Activated CD8-positive, alpha-beta memory T cell treated with anti-CD3 and anti-CD28 coated beads for 24 hours (primary cell): Measurements from ENCODE around the gene CCDC82.
"Not testable (repeated sequence)": the region's sequence is repeated elsewhere in the genome, so short reads cannot be mapped to it uniquely, and the experiment has no call there.

ENCODE experiments used
- DNase-seq: peaks from one replicate; pipeline ENCODE4 v3.0.0-alpha.2; 2020

CCDC82 gene

DNA sequence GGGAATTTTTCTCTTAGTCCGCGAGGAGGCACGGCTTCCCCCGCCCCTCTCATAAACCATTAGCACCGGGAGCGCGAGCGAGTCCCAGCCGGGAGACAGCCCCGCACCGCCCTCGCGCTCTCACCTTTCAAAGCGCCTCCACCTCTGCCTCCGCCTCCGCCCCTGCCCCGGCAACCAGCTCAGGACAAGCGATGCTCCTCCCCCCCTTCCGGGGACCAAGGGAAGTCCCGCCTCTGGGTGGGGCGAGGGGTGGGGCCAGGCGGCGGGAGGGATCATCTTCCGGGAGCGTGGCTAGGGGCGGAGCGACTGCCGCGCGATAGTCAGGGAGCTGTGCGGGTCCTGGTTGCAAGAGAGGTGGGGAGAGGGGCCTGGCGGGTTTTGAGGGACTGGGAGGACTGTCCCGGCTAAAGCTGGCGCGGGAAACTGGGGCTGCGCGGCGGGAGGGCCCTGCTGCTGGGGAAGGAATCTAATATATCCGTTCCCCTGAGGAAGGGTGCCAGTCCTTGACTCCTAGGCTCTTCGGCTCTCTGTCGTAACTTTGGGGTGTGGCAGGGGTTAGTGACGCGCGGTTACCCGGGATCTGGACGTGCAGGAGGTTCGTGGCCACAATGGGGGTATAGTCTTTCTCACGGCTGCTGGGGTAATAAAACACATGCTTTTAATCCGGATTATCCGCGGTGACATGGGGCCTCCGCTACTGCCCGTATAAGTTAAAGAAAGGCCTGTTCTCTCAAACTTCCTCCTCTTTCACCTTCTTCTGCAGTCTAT lies at the start of gene CCDC82, which contains the start of gene JRKL:
Gene CCDC82 (minus strand): TSS at position 193 of the 768 bp plus-strand sequence. CDS start 5,165 bp downstream, outside the sequence.
Gene JRKL (plus strand): TSS at position 294 of the 768 bp plus-strand sequence. CDS start 637 bp downstream, outside the sequence.
- DNase-seq: peak; percentile 100

GRCh38 chr11:96432654-96433053 lies 42.9 kb upstream of the CCDC82 start:
- not testable (repeated sequence) for DNase-seq

GRCh38 chr11:96430668-96431067 lies 41.0 kb upstream of the CCDC82 start:
- DNase-seq: no peak

GRCh38 chr11:96424693-96425092 lies 35.0 kb upstream of the CCDC82 start:
- no peak for DNase-seq

DNA sequence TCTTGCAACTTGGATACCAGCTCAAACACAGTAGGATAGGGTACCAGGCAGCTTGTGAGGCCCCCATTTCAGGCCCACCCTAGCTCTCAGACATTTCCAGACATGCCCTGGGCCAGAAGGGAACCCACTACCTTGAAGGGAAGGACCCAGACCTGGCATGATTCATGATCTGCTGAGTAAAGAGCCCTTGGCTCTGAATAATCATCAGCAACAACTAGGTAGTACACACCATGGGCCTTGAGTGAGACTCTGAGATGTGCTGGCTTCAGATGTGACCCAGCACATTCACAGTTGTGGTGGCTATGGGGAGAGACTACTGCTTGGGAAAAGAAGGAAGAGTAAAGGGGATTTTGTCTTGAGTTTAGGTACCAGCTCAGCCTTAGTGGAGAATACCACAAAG lies 23.7 kb upstream of the CCDC82 start:
- no peak for DNase-seq

DNA sequence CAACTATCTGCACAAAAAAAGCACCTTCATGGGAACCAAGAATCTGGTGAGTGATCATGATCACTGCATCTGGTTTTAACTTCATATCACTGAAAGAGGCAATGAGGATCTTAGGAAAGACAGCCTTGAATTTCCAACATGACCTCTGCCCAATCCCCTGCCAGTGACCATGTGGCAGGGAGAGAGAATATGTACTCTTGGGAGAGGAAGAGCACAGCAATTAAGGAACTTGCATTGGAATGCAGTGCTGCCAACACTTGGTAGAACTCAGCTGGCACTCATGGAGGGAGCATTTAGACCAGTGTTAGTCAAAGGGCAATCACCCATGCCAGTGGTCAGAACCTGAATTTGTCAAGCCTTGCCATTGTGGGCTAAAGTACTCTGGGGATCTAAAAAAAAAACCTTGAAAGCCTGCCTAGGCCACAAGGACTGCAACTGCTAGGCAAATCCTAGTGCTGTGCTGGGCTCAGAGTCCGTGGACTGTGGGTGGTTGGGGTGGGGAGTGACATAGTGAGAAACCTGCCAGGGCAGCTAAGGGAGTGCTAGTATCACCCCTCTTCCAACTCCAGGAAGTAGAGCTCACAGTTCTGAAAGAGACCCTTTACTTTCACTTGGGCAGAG lies 23.2 kb upstream of the CCDC82 start:
- no peak for DNase-seq

GRCh38 chr11:96411412-96411811 lies 21.7 kb upstream of the CCDC82 start:
- DNase-seq: not testable (repeated sequence)

GRCh38 chr11:96400697-96401096 lies 11.0 kb upstream of the CCDC82 start:
- no peak for DNase-seq

GRCh38 chr11:96397863-96398262 lies 8.2 kb upstream of the CCDC82 start:
- no peak for DNase-seq

- DNase-seq: no peak
Observed at GRCh38 chr11:96396637-96397036, 6.9 kb upstream of the CCDC82 start.

- no peak for DNase-seq
Observed at GRCh38 chr11:96394773-96395172, 5.1 kb upstream of the CCDC82 start.

- DNase-seq: no peak
Observed at GRCh38 chr11:96393753-96394348, 4.1 kb upstream of the CCDC82 start.

DNA sequence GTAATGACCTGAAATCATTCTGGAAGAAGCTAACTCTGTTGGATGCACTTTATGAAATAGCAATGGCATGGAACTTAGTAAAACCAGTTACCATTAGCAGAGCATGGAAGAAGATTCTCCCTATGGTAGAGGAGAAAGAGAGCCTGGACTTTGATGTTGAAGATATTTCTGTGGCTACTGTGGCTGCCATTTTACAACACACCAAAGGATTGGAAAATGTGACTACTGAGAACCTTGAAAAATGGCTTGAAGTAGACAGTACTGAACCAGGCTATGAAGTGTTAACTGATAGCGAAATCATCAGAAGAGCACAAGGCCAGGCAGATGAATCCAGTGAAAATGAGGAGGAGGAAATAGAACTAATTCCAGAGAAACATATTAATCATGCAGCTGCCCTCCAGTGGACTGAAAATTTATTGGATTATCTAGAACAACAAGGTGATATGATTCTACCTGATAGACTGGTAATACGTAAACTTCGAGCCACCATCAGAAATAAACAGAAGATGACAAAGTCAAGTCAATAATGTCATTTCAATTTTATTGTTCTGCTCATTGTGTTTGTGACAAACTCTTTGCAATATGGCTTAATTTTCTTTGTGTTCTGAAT lies 2.1 kb upstream of the CCDC82 start:
- DNase-seq: no peak

GRCh38 chr11:96390488-96390792 lies 728 bp upstream of the CCDC82 start:
- DNase-seq: no peak

- DNase-seq: no peak
Observed at GRCh38 chr11:96388891-96389719, 607 bp downstream of the CCDC82 start.

DNA sequence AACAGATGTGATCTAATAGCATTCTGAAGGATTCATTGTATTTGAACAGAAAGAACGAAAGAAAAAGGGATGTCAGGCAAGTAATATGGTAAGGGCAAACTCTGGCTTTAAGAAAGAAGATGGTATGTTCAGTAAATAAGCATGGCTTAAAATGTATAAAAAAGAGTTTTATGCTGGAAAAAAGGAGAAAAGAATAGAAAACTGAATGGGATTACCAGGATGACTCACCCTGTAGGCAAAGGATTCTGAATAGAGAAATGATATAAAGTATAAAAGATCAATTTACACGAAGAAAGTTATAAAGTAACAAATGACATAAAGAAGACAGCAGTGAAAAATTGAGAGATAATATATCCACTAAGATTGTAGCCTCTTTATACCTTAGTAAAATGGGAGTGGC lies 4.5 kb downstream of the CCDC82 start:
- no peak for DNase-seq

GRCh38 chr11:96384156-96384555 lies 5.6 kb downstream of the CCDC82 start:
- no peak for DNase-seq

GRCh38 chr11:96376796-96377195 lies 12.9 kb downstream of the CCDC82 start:
- no peak for DNase-seq

GRCh38 chr11:96373826-96374225 lies 15.9 kb downstream of the CCDC82 start:
- DNase-seq: no peak

- no peak for DNase-seq
Observed at GRCh38 chr11:96367342-96367741, 22.4 kb downstream of the CCDC82 start.

- DNase-seq: no peak
Observed at GRCh38 chr11:96366024-96366423, 23.7 kb downstream of the CCDC82 start.

DNA sequence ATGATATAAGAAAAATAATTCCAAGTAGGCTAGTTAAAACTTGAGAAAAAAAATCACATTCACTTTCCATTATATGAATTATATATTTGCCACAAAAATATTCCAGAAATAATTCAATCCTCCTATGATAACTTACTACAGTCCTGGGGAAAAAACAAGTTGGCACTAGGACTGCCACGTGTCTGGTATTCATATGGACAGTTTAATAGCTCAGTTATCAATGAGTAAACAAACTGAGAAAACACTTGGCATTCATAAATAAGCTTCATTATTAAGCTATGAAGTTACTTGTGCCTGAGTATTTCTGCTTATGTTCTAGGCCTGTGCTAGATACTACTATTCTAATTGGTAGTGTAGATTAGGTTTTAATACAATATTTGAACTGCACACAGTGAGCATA lies 24.2 kb downstream of the CCDC82 start:
- DNase-seq: no peak

DNA sequence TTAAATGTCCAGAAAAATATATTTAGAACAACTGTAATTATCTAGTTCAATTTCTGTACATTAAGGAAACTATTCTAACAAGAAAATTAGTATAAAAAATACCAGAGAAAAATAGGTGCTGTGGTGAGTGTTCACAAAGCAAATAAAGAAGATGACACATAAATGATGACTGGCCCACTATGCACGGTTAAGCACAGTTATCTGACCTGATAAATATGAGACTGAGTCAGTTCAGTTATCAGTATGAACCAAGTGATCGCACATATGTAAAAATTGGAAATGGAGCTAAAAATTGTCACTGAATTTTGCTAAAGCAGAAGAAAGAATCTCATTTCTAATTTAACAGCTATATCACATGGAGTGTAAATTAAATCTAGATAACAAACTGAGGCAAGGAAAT lies 27.9 kb downstream of the CCDC82 start:
- DNase-seq: no peak
